SU-DHL-6 (cell line): ENCODE measurements around the gene MBD3.

Experiments
- H2AFZ ChIP-seq: fragments of 200-600 bp; sonication (generic); 2 replicates; pipeline ENCODE4 v1.6.1; 2014; ENCODE audit warnings: low read depth, mild to moderate bottlenecking, moderate library complexity, mixed read lengths, antibody characterized with exemption, low read length; ENCODE audit not compliant: severe bottlenecking
- H3F3A ChIP-seq: fragments of 200-600 bp; shearing (Covaris generic); 2 replicates; pipeline ENCODE4 v1.6.0; 2016; ENCODE audit warnings: antibody characterized with exemption, mild to moderate bottlenecking; ENCODE audit not compliant: insufficient read depth
- H3K27ac ChIP-seq: fragments of 200-600 bp; sonication (generic); 2 replicates; pipeline ENCODE4 v1.5.1; 2016; ENCODE audit warnings: low read depth, mild to moderate bottlenecking, low read length, moderate library complexity, mixed read lengths
- H3K27me3 ChIP-seq: fragments of 200-600 bp; sonication (generic), shearing (Covaris generic); 2 replicates; pipeline ENCODE4 v1.6.0; 2014; ENCODE audit warnings: mild to moderate bottlenecking, low read length
- H3K36me3 ChIP-seq: fragments of 200-600 bp; sonication (generic); 2 replicates; pipeline ENCODE4 v1.6.1; 2014; ENCODE audit warnings: mild to moderate bottlenecking, low read length, mixed read lengths
- H3K4me2 ChIP-seq: fragments of 300-600, 200-600 bp; shearing (Covaris generic), sonication (generic); 2 replicates; pipeline ENCODE4 v1.6.0; 2014; ENCODE audit warnings: low read length, low read depth, mild to moderate bottlenecking; ENCODE audit not compliant: poor library complexity, severe bottlenecking
- H3K4me3 ChIP-seq: fragments of 200-600 bp; sonication (generic); 2 replicates; pipeline ENCODE4 v1.5.1; 2014; ENCODE audit warnings: antibody characterized with exemption, low read length, mild to moderate bottlenecking, mixed read lengths; ENCODE audit not compliant: insufficient read depth, poor library complexity, severe bottlenecking
- H3K79me2 ChIP-seq: fragments of 200-600 bp; sonication (generic); 2 replicates; pipeline ENCODE4 v1.6.1; 2014; ENCODE audit warnings: mild to moderate bottlenecking, low read length, moderate library complexity; ENCODE audit not compliant: insufficient read depth
- H3K9ac ChIP-seq: fragments of 200-600 bp; sonication (generic); 2 replicates; pipeline ENCODE4 v1.7.0; 2014; ENCODE audit warnings: mild to moderate bottlenecking, low read length
- H3K9me2 ChIP-seq: fragments of 200-600 bp; sonication (generic); replicated peaks from 2 replicates; pipeline ENCODE4 v1.6.1; 2014; ENCODE audit warnings: low read length; ENCODE audit not compliant: insufficient read depth
- H3K9me3 ChIP-seq: fragments of 200-600 bp; sonication (generic); 2 replicates; pipeline ENCODE4 v1.6.1; 2014; ENCODE audit warnings: low read length, mixed read lengths; ENCODE audit not compliant: insufficient read depth
- H4K20me1 ChIP-seq: fragments of 200-600 bp; sonication (generic); 2 replicates; pipeline ENCODE4 v1.6.1; 2014; ENCODE audit warnings: low read depth, mild to moderate bottlenecking, antibody characterized with exemption, low read length, moderate library complexity, mixed read lengths
- CTCF ChIP-seq: fragments of 200-600 bp; sonication (generic); IDR thresholded peaks from one replicate; pipeline ENCODE4 v1.5.1; 2017; ENCODE audit warnings: antibody characterized with exemption, mild to moderate bottlenecking, low read length, moderate library complexity; ENCODE audit not compliant: insufficient read depth, poor library complexity, severe bottlenecking
- EZH2phosphoT487 ChIP-seq: fragments of 200-600 bp; sonication (generic), shearing (Covaris generic); conservative IDR thresholded peaks from 2 replicates; pipeline ENCODE4 v1.6.1; 2018; ENCODE audit warnings: mild to moderate bottlenecking, antibody characterized with exemption, low read length, moderate library complexity, mixed read lengths

MBD3 gene

DNA sequence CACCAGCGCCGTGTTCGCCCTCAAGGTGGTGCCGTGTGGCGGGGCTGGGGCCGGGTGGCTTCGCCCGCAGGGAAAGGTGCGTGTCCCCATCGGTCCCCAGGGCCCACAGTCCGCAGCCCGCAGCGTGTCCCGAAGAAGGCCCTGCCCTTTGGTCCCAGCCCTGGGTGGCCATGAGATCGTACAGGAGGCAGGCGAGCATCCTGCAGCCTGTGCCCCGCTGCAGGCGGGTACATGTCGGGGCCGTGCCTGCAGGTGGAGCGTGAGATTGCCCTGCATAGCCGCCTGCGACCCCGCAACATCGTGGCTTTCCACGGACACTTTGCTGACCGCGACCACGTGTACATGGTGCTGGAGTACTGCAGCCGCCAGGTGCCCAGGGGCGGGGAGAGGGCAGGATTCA lies 67.3 kb downstream of the MBD3 start:
- Histone ChIP-seq H3K27me3 (no peaks in the 10 kb centered on the region), H3K4me2 (no peak overlapping the region)

GRCh38 chr19:1524972-1525325 lies 67.7 kb downstream of the MBD3 start:
- Histone ChIP-seq H3K4me2 (no peak overlapping the region), H4K20me1 (no peaks in the 10 kb centered on the region), H3K9ac (no peak overlapping the region), H3K27me3 (no peaks in the 10 kb centered on the region), H3K4me3 (no peak overlapping the region), H3K36me3 (no peaks in the 10 kb centered on the region), H3F3A (no peaks in the 10 kb centered on the region), H3K9me3 (no peaks in the 10 kb centered on the region), H3K79me2 (no peaks in the 10 kb centered on the region), H3K27ac (no peak overlapping the region), H2AFZ (no peak overlapping the region), H3K9me2 (no peaks in the 10 kb centered on the region)
- no peak for TF ChIP-seq EZH2phosphoT487
- TF ChIP-seq CTCF = no peak

More for the DNA sequence above, 67.3 kb downstream of the MBD3 start:
- H3K36me3 ChIP-seq = no peaks in the 10 kb centered on the region
- no peaks in the 10 kb centered on the region for H3K9me2 ChIP-seq
- no peaks in the 10 kb centered on the region for H3F3A ChIP-seq
- H3K9ac ChIP-seq = no peak overlapping the region
- TF ChIP-seq CTCF = no peak
- no peak for TF ChIP-seq EZH2phosphoT487
- no peak overlapping the region for H3K27ac ChIP-seq
- H3K4me3 ChIP-seq = no peak overlapping the region
- no peaks in the 10 kb centered on the region for H3K9me3 ChIP-seq
- no peaks in the 10 kb centered on the region for H3K79me2 ChIP-seq
- no peak overlapping the region for H2AFZ ChIP-seq
- no peaks in the 10 kb centered on the region for H4K20me1 ChIP-seq

DNA sequence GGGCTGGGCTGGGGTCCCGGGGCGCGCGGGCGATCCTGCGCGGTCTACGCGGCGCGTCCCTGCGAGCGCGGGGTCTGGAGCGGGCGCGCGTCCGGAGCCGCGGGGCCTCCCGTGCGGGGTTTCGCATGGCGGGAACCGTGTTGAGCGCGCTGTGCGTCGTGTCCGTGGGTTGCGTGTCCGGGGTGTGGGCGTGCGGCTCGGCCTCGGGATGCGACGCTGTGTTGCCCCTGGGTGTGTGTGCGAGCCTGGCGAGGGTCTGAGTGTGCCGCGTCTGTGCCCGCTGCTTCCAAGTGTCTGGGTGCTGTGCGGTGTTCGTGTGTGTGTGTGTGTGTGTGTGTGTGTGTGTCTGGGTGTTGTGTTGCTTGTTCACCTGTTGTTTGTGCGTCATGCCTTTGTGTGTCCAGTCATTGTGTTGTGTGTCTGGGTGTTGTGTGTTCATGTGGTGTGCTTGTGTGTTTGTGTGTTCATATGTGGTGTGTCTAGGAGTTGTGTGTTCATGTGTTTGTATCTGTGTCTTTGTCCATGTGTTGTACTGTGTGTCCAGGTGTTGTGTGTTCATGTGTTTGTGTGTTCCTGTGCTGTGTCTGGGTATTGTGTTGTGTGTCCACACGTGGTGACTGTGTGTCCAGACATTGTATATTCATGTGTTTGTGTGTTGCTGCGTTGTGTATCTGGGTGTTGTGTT lies 68.2 kb downstream of the MBD3 start:
- Histone ChIP-seq H3K9ac (no peak overlapping the region), H3K36me3 (no peaks in the 10 kb centered on the region), H3K4me3 (no peak overlapping the region), H4K20me1 (no peaks in the 10 kb centered on the region), H3F3A (no peaks in the 10 kb centered on the region), H3K79me2 (no peaks in the 10 kb centered on the region), H3K4me2 (no peak overlapping the region), H3K27ac (no peak overlapping the region), H3K9me2 (no peaks in the 10 kb centered on the region), H3K9me3 (no peaks in the 10 kb centered on the region), H2AFZ (no peak overlapping the region), H3K27me3 (no peaks in the 10 kb centered on the region)
- TF ChIP-seq CTCF (no peak), EZH2phosphoT487 (no peak)
